Activated CD4-positive, alpha-beta T cell treated with anti-CD3 and anti-CD28 coated beads, Interleukin-2, amount 10 ng/mL, durations not matched to agents 24 days and 14 days (primary cell): ENCODE measurements around the gene GZMH. TPM values are rescaled to one million over a fixed set of nuclear protein-coding genes. Genes with fewer than 3 reads are reported as not detected.
A peak's percentile ranks its signal among the peaks of the same experiment; 100 is the strongest.
"Not testable (repeated sequence)": the region's sequence is repeated elsewhere in the genome, so short reads cannot be mapped to it uniquely, and the experiment has no call there.

Source experiments
- DNase-seq: peaks from one replicate; pipeline ENCODE4 v3.0.0; 2022
- H3K27ac Mint-ChIP-seq: one replicate; pipeline ENCODE4 v1.8.0; 2022; ENCODE audit warnings: mild to moderate bottlenecking, mixed read lengths
- H3K27me3 Mint-ChIP-seq: one replicate; pipeline ENCODE4 v1.8.0; 2022; ENCODE audit warnings: mixed read lengths
- H3K36me3 Mint-ChIP-seq: one replicate; pipeline ENCODE4 v1.8.0; 2022; ENCODE audit warnings: low read depth, mild to moderate bottlenecking, mixed read lengths
- H3K4me1 Mint-ChIP-seq: one replicate; pipeline ENCODE4 v1.8.0; 2021; ENCODE audit warnings: mixed read lengths
- H3K4me3 Mint-ChIP-seq: one replicate; pipeline ENCODE4 v1.8.0; 2022; ENCODE audit warnings: mild to moderate bottlenecking, moderate library complexity, mixed read lengths
- H3K9me3 Mint-ChIP-seq: one replicate; pipeline ENCODE4 v1.8.0; 2021; ENCODE audit warnings: mixed read lengths
- intact Hi-C: fragments of 100-400 bp; cut with micrococcal nuclease; formaldehyde crosslinking; loops from one replicate; pipeline ENCODE4 v1.15.1; 2023
- total RNA-seq: library from RNA; stranded (reverse); gene quantifications from 2 replicates; pipeline ENCODE4 v1.2.3, GENCODE V29; 2022

The GZMH gene, protein sequence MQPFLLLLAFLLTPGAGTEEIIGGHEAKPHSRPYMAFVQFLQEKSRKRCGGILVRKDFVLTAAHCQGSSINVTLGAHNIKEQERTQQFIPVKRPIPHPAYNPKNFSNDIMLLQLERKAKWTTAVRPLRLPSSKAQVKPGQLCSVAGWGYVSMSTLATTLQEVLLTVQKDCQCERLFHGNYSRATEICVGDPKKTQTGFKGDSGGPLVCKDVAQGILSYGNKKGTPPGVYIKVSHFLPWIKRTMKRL
- 24.3 and 25.2 TPM in 2 replicates for total RNA-seq

DNA sequence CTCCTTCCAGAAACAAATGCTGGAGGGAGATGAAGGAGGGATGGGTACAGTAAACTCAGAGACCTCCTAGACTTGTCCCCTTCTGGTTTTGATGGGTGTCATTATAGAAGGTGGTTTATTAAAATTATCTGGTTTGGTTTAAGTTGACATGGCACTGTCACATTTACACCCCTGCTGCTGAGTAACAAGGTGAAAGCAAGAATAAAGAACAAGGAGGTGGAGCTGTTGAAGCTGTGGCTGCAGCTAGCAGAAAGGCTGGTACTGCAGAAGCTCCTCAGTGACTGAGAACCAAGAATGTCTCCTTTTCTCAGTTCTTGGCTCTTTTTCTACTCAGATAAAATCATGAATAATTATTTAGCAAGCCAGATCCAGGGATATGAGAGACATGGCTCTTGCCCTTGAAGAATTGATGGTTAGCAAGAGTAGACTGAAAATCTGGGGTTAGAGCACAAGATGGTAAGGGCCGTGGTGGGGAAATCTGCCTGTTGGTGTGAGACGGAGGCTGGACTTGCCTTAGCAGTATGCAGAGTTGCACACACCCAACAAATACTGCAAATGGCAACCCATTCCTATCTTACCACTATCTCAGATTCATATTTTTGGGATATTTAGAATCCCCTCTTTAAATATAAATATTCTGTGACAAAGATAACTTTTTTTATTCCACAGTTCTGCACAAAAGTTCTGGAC, at the start of gene GZMH:
TSS of gene GZMH (minus strand) at position 31 of the 690 bp plus-strand sequence. CDS start 72 bp downstream, outside the sequence.
- intact Hi-C loops, result loop anchor here (1.0 kb wide), 2 partner anchors 25 to 70 kb away; partner anchors contain the start of gene GZMB
- Mint-ChIP-seq H3K4me3 (peak within 1 kb of the TSS; percentile 67), H3K4me1 (peaks cover 80% of the 10 kb centered on the region), H3K27me3 (no peaks in the 10 kb centered on the region), H3K36me3 (peaks cover 2% of the 10 kb centered on the region), H3K27ac (peak within 1 kb of the TSS; percentile 79), H3K9me3 (peaks cover 3% of the 10 kb centered on the region)
- peak; percentile 65 for DNase-seq

GRCh38 chr14:24648361-24648760, 38.9 kb upstream of the GZMH start:
- H3K27me3 Mint-ChIP-seq, H3K4me3 Mint-ChIP-seq, intact Hi-C loops, H3K27ac Mint-ChIP-seq, DNase-seq: not testable (repeated sequence)
- Mint-ChIP-seq H3K9me3 (peaks cover 26% of the 10 kb centered on the region), H3K36me3 (peaks cover 26% of the 10 kb centered on the region), H3K4me1 (peaks cover 14% of the 10 kb centered on the region)

DNA sequence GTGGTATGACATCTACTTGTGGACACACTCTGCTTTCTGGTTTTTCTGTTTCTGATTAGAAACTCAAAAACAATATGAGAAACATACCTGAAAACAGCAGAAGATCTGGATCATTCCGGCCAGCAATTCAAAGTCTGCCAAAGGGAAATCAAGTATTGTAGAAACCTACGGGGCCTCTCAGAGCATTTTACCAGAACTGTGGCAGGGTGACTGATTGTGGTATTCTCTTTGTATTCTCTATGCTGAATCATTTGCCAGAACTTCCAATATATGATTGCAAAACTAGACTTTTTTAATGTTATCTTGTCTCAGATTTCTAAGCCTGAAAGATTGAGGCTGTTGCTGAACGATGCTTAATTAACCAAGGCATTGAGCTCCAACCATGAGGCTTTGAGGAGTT, 30.4 kb upstream of the GZMH start:
- intact Hi-C loops, result no loop called here
- H3K9me3 Mint-ChIP-seq, result peaks cover 3% of the 10 kb centered on the region
- peaks cover 46% of the 10 kb centered on the region for H3K4me1 Mint-ChIP-seq
- H3K27ac Mint-ChIP-seq, result peak overlapping the region; percentile 70
- peaks cover 21% of the 10 kb centered on the region for H3K36me3 Mint-ChIP-seq
- no peak for DNase-seq
- H3K4me3 Mint-ChIP-seq, result peak overlapping the region; percentile 9
- H3K27me3 Mint-ChIP-seq, result no peaks in the 10 kb centered on the region

DNA sequence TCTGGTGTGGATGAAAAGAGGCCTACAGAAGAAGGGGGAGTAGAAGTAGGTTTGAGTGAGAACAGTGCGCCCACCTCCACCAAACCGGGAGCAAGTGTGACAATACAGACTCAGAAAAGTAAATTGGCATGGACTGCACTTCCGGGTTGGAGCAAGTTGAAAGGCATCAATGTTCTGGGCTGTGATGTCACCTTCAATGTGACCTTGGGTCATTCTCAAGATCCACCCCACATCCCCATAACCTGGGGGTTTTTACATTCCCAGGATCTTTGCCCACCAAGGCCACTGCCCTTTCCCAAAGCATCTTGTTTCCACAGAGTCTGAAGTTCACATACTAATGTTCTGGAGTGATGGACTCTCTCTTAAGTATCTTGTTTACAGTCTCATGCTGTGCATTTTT, 29.8 kb upstream of the GZMH start:
- peak; percentile 51 for DNase-seq
- peaks cover 3% of the 10 kb centered on the region for H3K9me3 Mint-ChIP-seq
- intact Hi-C loops, result no loop called here
- no peak overlapping the region for H3K4me3 Mint-ChIP-seq
- H3K27me3 Mint-ChIP-seq, result no peaks in the 10 kb centered on the region
- peaks cover 51% of the 10 kb centered on the region for H3K4me1 Mint-ChIP-seq
- H3K36me3 Mint-ChIP-seq, result peaks cover 21% of the 10 kb centered on the region
- H3K27ac Mint-ChIP-seq, result peak overlapping the region; percentile 70

GRCh38 chr14:24634158-24634557, 24.7 kb upstream of the GZMH start, which contains the start of gene GZMB:
Gene GZMB (minus strand): TSS chr14:24634190. CDS start chr14:24634160, 30 bp downstream.
- Mint-ChIP-seq H3K4me1 (peaks cover 65% of the 10 kb centered on the region), H3K4me3 (peak within 1 kb of the TSS; percentile 96), H3K9me3 (no peaks in the 10 kb centered on the region), H3K27ac (peak within 1 kb of the TSS; percentile 95), H3K27me3 (no peaks in the 10 kb centered on the region), H3K36me3 (peaks cover 59% of the 10 kb centered on the region)
- intact Hi-C loops, result loop anchor here (1.0 to 5.0 kb wide), 7 partner anchors 25 to 192 kb away; partner anchors contain the start of genes GZMH and SDR39U1
- peak; percentile 91 for DNase-seq

GRCh38 chr14:24633353-24633752, 23.9 kb upstream of the GZMH start:
- H3K27ac Mint-ChIP-seq, result peak overlapping the region; percentile 95
- no peaks in the 10 kb centered on the region for H3K27me3 Mint-ChIP-seq
- peaks cover 65% of the 10 kb centered on the region for H3K4me1 Mint-ChIP-seq
- H3K4me3 Mint-ChIP-seq, result peak overlapping the region; percentile 96
- H3K9me3 Mint-ChIP-seq, result no peaks in the 10 kb centered on the region
- intact Hi-C loops, result loop anchor here (5.0 kb wide), 3 partner anchors 36 to 191 kb away; partner anchors contain the start of gene SDR39U1
- peak; percentile 63 for DNase-seq
- peaks cover 54% of the 10 kb centered on the region for H3K36me3 Mint-ChIP-seq

DNA sequence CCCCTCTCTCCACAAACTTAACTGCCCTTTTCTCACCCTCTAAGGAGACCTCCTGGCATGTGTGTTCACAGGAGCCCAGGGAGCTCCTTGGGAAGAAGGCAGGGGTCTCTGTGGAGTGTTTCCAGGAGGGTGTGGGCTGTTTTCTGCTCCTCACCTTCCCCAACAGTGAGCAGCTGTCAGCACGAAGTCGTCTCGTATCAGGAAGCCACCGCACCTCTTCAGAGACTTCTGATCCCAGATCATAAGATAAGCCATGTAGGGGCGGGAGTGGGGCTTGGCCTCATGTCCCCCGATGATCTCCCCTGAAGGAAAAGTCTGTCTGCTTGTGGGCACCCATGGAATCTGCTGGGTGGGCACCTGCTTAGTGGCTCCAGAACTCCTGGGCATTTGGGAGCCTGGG, 23.3 kb upstream of the GZMH start:
- Mint-ChIP-seq H3K9me3 (peaks cover 1% of the 10 kb centered on the region), H3K27me3 (no peaks in the 10 kb centered on the region), H3K4me1 (peaks cover 69% of the 10 kb centered on the region), H3K27ac (peak overlapping the region; percentile 95), H3K36me3 (peaks cover 59% of the 10 kb centered on the region), H3K4me3 (peak overlapping the region; percentile 96)
- intact Hi-C loops, result loop anchor here (5.0 kb wide), 3 partner anchors 35 to 190 kb away; partner anchors contain the start of gene SDR39U1
- peak; percentile 63 for DNase-seq

- Mint-ChIP-seq H3K4me3 (peak overlapping the region; percentile 96), H3K9me3 (peaks cover 4% of the 10 kb centered on the region), H3K27ac (peak overlapping the region; percentile 95), H3K27me3 (no peaks in the 10 kb centered on the region), H3K4me1 (peaks cover 70% of the 10 kb centered on the region), H3K36me3 (peaks cover 61% of the 10 kb centered on the region)
- intact Hi-C loops, result loop anchor here (5.0 kb wide), 3 partner anchors 35 to 190 kb away; partner anchors contain the start of gene SDR39U1
- peak; percentile 61 for DNase-seq
These were observed 22.9 kb upstream of the GZMH start for GRCh38 chr14:24632336-24632735.

DNA sequence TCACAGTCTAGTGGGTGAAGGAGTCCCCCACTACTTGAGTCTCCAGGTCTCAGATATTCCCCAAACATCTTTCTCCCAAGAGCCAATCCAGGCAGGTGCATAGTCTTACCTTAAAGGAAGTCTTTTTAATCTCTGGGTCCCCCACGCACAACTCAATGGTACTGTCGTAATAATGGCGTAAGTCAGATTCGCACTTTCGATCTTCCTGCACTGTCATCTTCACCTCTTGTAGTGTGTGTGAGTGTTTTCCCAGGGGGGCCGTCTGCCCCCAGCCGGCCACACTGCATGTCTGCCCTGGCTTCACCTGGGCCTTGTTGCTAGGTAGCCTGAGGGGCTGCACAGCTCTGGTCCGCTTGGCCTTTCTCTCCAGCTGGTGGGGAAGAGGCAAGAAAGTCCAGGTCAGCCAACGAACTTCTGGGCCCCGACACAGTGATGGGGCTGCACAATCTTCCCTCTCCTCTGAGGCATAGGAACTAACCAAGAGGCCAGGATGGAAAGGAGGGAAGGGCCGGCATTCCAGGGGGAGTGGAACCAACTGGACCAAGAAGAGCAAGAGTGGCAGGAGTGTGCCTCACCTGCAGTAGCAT, 22.4 kb upstream of the GZMH start:
- no peaks in the 10 kb centered on the region for H3K27me3 Mint-ChIP-seq
- H3K9me3 Mint-ChIP-seq, result peaks cover 4% of the 10 kb centered on the region
- peak overlapping the region; percentile 95 for H3K27ac Mint-ChIP-seq
- H3K4me3 Mint-ChIP-seq, result peak overlapping the region; percentile 96
- peaks cover 68% of the 10 kb centered on the region for H3K4me1 Mint-ChIP-seq
- DNase-seq, result peak; percentile 53
- intact Hi-C loops, result loop anchor here (5.0 kb wide), 3 partner anchors 35 to 190 kb away; partner anchors contain the start of gene SDR39U1
- peaks cover 59% of the 10 kb centered on the region for H3K36me3 Mint-ChIP-seq

- H3K4me1 Mint-ChIP-seq, result peaks cover 65% of the 10 kb centered on the region
- H3K27me3 Mint-ChIP-seq, result no peaks in the 10 kb centered on the region
- H3K36me3 Mint-ChIP-seq, result peaks cover 60% of the 10 kb centered on the region
- peaks cover 4% of the 10 kb centered on the region for H3K9me3 Mint-ChIP-seq
- intact Hi-C loops, result loop anchor here (5.0 kb wide), 3 partner anchors 34 to 189 kb away; partner anchors contain the start of gene SDR39U1
- peak; percentile 54 for DNase-seq
- H3K27ac Mint-ChIP-seq, result peak overlapping the region; percentile 95
- H3K4me3 Mint-ChIP-seq, result peak overlapping the region; percentile 96
These were observed 21.5 kb upstream of the GZMH start for GRCh38 chr14:24630872-24631477.

- H3K9me3 Mint-ChIP-seq, result peaks cover 7% of the 10 kb centered on the region
- H3K4me3 Mint-ChIP-seq, result peak overlapping the region; percentile 96
- H3K36me3 Mint-ChIP-seq, result peaks cover 66% of the 10 kb centered on the region
- intact Hi-C loops, result loop anchor here (5.0 kb wide), 3 partner anchors 33 to 188 kb away; partner anchors contain the start of gene SDR39U1
- no peaks in the 10 kb centered on the region for H3K27me3 Mint-ChIP-seq
- H3K4me1 Mint-ChIP-seq, result peaks cover 67% of the 10 kb centered on the region
- H3K27ac Mint-ChIP-seq, result peak overlapping the region; percentile 95
- peak; percentile 52 for DNase-seq
These were observed 20.8 kb upstream of the GZMH start for GRCh38 chr14:24630087-24630871.

GRCh38 chr14:24629521-24629920, 20.0 kb upstream of the GZMH start:
- H3K4me1 Mint-ChIP-seq, result peaks cover 65% of the 10 kb centered on the region
- H3K36me3 Mint-ChIP-seq, result peaks cover 68% of the 10 kb centered on the region

More at GRCh38 chr14:24629521-24629920, 20.0 kb upstream of the GZMH start:
- intact Hi-C loops, result no loop called here
- Mint-ChIP-seq H3K4me3 (peak overlapping the region; percentile 96), H3K27ac (peak overlapping the region; percentile 95), H3K9me3 (peaks cover 7% of the 10 kb centered on the region), H3K27me3 (no peaks in the 10 kb centered on the region)
- peak; percentile 52 for DNase-seq
